ENCODE measurements around the gene RARRES1.

Gene RARRES1

DNA sequence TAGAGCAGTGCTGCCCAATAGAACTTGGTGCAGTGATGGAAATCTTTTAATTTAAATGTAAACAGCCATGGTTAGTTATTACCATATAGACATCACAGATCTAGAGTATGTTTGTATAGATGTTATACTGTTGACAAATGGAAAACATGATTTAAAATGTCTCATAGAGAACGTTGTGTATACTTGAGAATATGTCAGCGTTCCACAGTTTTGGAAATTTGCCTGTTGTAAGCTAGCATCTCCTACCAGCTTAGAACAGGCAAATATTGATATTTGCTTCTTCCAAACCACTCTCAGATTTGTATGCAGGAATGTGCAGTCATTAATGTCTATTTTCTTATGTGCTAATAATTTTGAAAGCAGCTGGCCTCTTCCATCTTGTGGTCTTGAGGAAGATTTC, 51.4 kb downstream of the RARRES1 start:
- CTCF ChIA-PET, result no interaction called here
- peaks cover 0 to 13% of the 10 kb centered on the region in 2 experiments; a peak in 1 of 3 replicates for H3K36me3 ChIP-seq (ENCODE audit: control insufficient read depth in 2 of 2, insufficient read depth in 1 of 2, low read length in 2 of 2)
- H3K9me3 ChIP-seq (ENCODE audit: control insufficient read depth, insufficient read depth, low read depth, low read length), result no peaks in the 10 kb centered on the region
- TF ChIP-seq ZNF221 (tag by site-specific recombination; IDR thresholded peaks at IDR 0.05; ENCODE audit: borderline replicate concordance) (no peak), ZNF513 (tag by site-specific recombination; IDR thresholded peaks at IDR 0.05) (no peak), MZF1 (tag by site-specific recombination; IDR thresholded peaks at IDR 0.05; ENCODE audit: borderline replicate concordance) (no peak), ZNF544 (tag by site-specific recombination; IDR thresholded peaks at IDR 0.05) (no peak), KLF8 (tag by site-specific recombination; IDR thresholded peaks at IDR 0.05) (no peak), ZBTB10 (tag by site-specific recombination; IDR thresholded peaks at IDR 0.05) (no peak), ZNF747 (tag by site-specific recombination; IDR thresholded peaks at IDR 0.05) (no peak), ZNF416 (tag by site-specific recombination; IDR thresholded peaks at IDR 0.05) (no peak), KLF1 (tag by site-specific recombination; IDR thresholded peaks at IDR 0.05) (no peak), ZNF132 (tag by site-specific recombination; IDR thresholded peaks at IDR 0.05; ENCODE audit: borderline replicate concordance) (no peak), ZNF626 (tag by site-specific recombination; IDR thresholded peaks at IDR 0.05) (no peak), ZNF169 (tag by site-specific recombination; IDR thresholded peaks at IDR 0.05) (no peak), SETDB1 (IDR thresholded peaks at IDR 0.05; ENCODE audit: insufficient read length, low read length) (no peak), SCRT2 (tag by site-specific recombination; IDR thresholded peaks at IDR 0.05) (no peak), HOXC10 (CRISPR knock-in tag; IDR thresholded peaks at IDR 0.05) (no peak)
- TF ChIP-seq, protein P1, sequence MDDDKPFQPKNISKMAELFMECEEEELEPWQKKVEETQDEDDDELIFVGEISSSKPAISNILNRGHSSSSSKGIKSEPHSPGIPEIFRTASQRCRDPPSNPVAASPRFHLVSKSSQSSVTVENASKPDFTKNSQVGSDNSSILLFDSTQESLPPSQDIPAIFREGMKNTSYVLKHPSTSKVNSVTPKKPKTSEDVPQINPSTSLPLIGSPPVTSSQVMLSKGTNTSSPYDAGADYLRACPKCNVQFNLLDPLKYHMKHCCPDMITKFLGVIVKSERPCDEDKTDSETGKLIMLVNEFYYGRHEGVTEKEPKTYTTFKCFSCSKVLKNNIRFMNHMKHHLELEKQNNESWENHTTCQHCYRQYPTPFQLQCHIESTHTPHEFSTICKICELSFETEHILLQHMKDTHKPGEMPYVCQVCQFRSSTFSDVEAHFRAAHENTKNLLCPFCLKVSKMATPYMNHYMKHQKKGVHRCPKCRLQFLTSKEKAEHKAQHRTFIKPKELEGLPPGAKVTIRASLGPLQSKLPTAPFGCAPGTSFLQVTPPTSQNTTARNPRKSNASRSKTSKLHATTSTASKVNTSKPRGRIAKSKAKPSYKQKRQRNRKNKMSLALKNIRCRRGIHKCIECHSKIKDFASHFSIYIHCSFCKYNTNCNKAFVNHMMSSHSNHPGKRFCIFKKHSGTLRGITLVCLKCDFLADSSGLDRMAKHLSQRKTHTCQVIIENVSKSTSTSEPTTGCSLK (tag by site-specific recombination; IDR thresholded peaks at IDR 0.05), result no peak
- TF ChIP-seq, protein P2, sequence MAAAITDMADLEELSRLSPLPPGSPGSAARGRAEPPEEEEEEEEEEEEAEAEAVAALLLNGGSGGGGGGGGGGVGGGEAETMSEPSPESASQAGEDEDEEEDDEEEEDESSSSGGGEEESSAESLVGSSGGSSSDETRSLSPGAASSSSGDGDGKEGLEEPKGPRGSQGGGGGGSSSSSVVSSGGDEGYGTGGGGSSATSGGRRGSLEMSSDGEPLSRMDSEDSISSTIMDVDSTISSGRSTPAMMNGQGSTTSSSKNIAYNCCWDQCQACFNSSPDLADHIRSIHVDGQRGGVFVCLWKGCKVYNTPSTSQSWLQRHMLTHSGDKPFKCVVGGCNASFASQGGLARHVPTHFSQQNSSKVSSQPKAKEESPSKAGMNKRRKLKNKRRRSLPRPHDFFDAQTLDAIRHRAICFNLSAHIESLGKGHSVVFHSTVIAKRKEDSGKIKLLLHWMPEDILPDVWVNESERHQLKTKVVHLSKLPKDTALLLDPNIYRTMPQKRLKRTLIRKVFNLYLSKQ (tag by site-specific recombination; IDR thresholded peaks at IDR 0.05; ENCODE audit: borderline replicate concordance), result no peak
- no peaks in the 10 kb centered on the region for H3K4me1 ChIP-seq (ENCODE audit: control insufficient read depth, insufficient read depth, low read length)
- no peak overlapping the region for H3K27ac ChIP-seq (ENCODE audit: extremely low read depth, low read depth, low read length)
- POLR2A ChIA-PET, result no interaction called here
- no peak overlapping the region for H3K4me3 ChIP-seq (ENCODE audit: low read depth, low read length)

- no peak overlapping the region for H3K27ac ChIP-seq (ENCODE audit: extremely low read depth, low read depth, low read length)
- POLR2A ChIA-PET, result no interaction called here
- peaks cover 0 to 5% of the 10 kb centered on the region in 2 experiments; a peak in 1 of 3 replicates for H3K36me3 ChIP-seq (ENCODE audit: control insufficient read depth in 2 of 2, insufficient read depth in 1 of 2, low read length in 2 of 2)
- TF ChIP-seq ZBTB7A (tag by site-specific recombination; IDR thresholded peaks at IDR 0.05; ENCODE audit: low read depth) (no peak), ZBTB10 (tag by site-specific recombination; IDR thresholded peaks at IDR 0.05) (no peak), ZNF354C (tag by site-specific recombination; IDR thresholded peaks at IDR 0.05; ENCODE audit: borderline replicate concordance, low read depth) (no peak), ZNF324 (tag by site-specific recombination; IDR thresholded peaks at IDR 0.05) (no peak), ZNF791 (tag by site-specific recombination; IDR thresholded peaks at IDR 0.05) (no peak), ZNF747 (tag by site-specific recombination; IDR thresholded peaks at IDR 0.05) (no peak), ZNF274 (IDR thresholded peaks at IDR 0.05; ENCODE audit: low read length) (no peak), ZNF274 (tag by site-specific recombination; IDR thresholded peaks at IDR 0.05; ENCODE audit: borderline replicate concordance) (no peak)
- TF ChIP-seq, protein P2 (tag by site-specific recombination; IDR thresholded peaks at IDR 0.05; ENCODE audit: borderline replicate concordance), result no peak
These were observed 52.7 kb downstream of the RARRES1 start for GRCh38 chr3:158679547-158680000.

More at GRCh38 chr3:158679547-158680000, 52.7 kb downstream of the RARRES1 start:
- CTCF ChIA-PET, result interaction anchor here (0.8 to 1.7 kb wide), 2 partner anchors 21 to 35 kb away, joined by 3 to 7 read pairs; no protein-coding TSS in a partner anchor
- Histone ChIP-seq H3K9me3 (ENCODE audit: control insufficient read depth, insufficient read depth, low read depth, low read length) (no peaks in the 10 kb centered on the region), H3K4me1 (ENCODE audit: control insufficient read depth, insufficient read depth, low read length) (no peaks in the 10 kb centered on the region), H3K4me3 (ENCODE audit: low read depth, low read length) (no peak overlapping the region)
